ENCODE results near the gene ART3.
"Not testable (repeated sequence)": the region's sequence is repeated elsewhere in the genome, so short reads cannot be mapped to it uniquely, and the experiment has no call there.

Gene ART3, protein sequence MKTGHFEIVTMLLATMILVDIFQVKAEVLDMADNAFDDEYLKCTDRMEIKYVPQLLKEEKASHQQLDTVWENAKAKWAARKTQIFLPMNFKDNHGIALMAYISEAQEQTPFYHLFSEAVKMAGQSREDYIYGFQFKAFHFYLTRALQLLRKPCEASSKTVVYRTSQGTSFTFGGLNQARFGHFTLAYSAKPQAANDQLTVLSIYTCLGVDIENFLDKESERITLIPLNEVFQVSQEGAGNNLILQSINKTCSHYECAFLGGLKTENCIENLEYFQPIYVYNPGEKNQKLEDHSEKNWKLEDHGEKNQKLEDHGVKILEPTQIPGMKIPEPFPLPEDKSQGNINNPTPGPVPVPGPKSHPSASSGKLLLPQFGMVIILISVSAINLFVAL

DNA sequence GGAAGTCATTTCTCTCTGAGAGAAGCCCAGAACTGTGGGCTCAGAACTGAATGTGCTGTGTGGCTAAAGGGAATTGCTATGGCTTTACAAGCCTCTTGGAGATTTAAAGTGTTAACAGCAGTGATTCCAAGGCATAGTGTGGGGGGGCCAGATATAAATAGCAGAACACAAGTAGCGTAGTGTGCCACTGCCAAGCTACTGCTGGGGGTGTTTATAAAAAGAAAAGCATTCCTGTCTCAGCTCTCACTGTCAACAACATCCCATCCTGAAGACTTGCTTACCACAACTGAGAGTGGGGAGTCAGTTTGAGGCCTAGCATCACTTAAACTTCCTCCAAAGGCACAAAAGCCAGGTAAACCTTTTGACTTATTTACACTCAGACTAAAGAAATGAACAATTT is at the start of gene ART3:
ART3 (plus strand) TSS at position 242 of the 400 bp plus-strand sequence. CDS start 1,181 bp downstream, outside the sequence.
- DNase-seq: no peak

- no peak for DNase-seq
Measured at GRCh38 chr4:76028350-76028765, 46.2 kb upstream of the ART3 start.

- DNase-seq: no peak
Measured at GRCh38 chr4:76029300-76029699, 45.2 kb upstream of the ART3 start.

DNA sequence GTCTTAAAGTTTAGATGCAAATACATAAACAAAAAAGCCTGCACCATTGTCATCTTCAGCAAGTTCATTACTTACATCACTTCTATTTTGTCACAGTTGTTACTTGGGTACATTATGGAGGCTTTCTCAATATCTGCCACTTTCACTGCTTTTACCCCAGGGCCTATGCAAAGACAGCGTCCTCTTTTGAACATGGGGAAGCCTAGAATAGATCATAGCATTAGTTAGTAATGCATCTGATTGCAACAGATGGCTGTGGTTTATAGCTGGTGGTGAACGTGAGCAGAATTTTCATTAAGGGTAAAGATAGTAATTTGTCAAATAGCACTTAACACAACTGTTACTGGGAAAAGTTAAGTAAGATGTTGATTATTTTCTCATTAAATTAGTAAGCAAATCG is 39.4 kb upstream of the ART3 start:
- DNase-seq: no peak

DNA sequence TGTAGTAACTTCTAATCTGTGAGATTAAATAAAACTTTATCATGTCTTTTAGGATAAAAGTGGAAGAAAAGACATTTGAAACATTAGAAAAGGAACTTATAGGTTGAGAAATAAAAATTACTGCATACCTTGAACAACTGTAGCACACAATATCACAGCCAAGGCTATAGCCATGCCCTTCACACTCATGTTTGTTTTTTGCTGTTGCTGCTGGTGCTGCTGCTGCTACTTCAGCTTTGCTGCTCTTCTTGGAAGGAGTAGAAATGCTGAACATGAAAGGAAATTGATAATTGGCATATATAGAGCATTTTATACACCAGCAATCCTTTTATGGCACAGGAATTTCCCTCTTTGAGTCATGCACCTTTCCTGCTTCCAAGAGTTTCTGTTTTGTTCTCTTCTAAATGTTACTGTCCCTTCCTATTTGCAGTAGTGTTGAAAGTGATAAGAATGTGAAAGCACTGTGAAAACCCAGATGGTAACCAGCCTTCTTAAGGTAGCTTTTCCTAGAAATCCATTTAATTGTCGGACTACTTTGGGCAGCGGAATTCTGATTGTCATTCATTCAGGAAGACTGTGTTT is 38.6 kb upstream of the ART3 start, which contains the start of gene CXCL11:
CXCL11 (minus strand) TSS at position 272 of the 582 bp plus-strand sequence; CDS start at position 189, 83 bp downstream.
- DNase-seq: no peak

DNA sequence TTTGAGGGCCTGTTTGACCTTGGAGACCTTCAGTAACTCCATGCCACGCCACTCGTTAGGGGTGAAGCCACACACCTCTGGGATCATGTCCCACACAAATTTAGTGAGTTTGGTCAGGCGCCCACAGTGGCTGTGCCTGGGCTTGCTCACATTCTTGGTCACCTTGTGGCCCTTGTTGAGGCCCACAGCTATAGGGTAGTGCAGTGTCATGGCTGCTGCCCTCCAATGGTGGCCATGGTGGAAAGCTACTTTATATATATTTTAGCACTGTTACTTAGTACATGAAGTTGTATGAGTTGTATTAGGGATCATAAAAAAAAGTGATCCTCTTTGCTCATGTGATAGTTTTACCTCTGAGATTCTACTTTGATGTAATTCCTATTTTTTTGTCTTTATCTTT is 37.7 kb upstream of the ART3 start:
- no peak for DNase-seq

- DNase-seq: not testable (repeated sequence)
Measured at GRCh38 chr4:76042241-76042998, 32.1 kb upstream of the ART3 start.

DNA sequence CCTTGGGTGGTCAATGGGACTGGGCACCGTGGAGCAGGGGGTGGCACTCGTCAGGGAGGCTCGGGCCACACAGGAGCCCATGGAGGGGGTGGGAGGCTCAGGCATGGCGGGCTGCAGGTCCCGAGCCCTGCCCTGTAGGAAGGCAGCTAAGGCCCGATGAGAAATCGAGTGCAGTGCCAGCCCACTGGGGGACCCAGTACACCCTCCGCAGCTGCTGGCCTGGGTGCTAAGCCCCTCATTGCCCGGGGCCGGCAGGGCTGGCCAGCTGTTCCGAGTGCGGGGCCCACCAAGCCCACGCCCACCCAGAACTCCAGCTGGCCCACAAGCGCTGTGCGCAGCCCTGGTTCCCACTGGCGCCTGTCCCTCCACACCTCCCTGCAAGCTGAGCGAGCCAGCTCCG is 31.2 kb upstream of the ART3 start:
- DNase-seq: not testable (repeated sequence)

- DNase-seq: not testable (repeated sequence)
Measured at GRCh38 chr4:76044686-76045085, 29.8 kb upstream of the ART3 start.

- DNase-seq: not testable (repeated sequence)
Measured at GRCh38 chr4:76049860-76050416, 24.6 kb upstream of the ART3 start.

DNA sequence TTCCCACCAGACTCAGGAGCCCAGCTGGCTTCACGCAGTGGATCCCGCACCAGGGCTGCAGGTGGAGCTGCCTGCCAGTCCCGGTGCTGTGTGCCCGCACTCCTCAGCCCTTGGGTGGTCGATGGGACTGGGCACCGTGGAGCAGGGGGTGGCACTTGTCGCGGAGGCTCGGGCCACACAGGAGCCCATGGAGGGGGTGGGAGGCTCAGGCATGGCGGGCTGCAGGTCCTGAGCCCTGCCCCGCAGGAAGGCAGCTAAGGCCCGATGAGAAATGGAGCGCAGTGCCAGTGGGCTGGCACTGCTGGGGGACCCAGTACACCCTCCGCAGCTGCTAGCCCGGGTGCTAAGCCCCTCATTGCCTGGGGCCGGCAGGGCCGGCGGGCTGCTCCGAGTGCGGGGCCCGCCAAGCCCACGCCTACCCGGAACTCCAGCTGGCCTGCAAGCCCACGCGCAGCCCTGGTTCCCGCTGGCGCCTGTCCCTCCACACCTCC is 23.9 kb upstream of the ART3 start:
- DNase-seq: not testable (repeated sequence)

DNA sequence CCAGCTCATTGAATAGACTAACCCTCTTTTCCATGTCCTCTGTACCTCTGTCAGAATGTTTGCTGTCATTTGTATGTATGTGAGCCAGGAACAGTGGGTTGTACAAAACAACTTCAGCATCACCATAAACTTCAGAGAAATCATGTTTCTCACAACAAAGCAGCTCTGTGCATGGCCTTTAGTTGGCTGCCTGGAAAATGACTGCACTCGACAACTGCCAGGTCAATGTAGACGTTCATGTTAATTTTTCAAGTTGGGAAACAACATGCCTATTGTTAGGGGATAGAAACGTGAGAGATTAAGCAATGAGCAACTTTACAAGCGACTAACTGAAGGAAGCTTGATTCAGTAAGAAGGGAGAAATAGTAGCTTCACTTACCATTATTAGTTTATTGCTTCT is 20.8 kb upstream of the ART3 start:
- DNase-seq: no peak

- DNase-seq: no peak
Measured at GRCh38 chr4:76055016-76055415, 19.5 kb upstream of the ART3 start.

DNA sequence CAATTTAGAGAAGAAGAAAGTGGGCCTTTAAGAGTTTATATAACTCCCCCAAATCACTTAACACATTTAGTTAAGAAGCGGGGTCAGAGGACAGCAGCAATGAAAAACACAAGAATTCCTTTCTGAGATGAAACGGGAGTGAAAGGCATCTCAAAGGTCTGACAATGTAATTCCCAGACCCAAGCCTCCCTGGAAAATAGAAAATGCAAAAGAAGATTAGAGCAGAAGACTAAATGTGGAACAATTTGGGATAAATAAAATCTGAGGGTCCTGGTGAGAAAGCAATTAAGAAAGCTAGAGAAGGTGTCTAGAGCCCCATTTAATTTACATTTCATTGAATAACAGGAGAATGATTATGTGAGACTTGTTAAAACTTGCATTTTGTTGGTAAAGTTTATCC is 19.1 kb upstream of the ART3 start:
- DNase-seq: no peak

GRCh38 chr4:76058302-76058701 is 16.2 kb upstream of the ART3 start:
- DNase-seq: no peak

DNA sequence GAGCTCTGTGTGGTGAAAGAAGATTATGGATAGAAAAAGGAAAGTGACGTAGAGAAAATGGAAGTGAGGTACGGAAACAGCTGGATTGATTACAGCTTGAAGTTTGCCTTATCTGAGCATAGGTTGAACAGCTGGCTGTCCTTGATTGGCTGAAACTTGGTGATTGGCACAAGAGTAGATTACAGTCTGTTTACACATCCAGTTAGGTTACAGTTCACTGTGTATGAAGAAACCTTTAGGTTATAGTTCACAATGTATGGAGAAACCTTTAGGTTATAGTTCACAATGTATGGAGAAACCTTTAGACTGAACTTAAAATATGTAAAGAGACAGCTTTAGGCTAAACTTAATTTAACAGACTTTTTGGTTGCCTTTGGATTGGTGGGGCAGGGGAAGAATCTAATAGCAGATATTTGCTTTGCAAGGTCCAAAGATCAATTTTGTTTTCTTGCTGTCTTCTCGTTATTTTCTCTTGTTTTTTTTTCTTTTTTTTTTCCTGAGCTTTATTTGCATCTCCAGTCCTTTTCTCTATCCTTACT is 15.6 kb upstream of the ART3 start:
- no peak for DNase-seq

GRCh38 chr4:76059750-76060149 is 14.8 kb upstream of the ART3 start:
- no peak for DNase-seq

- no peak for DNase-seq
Measured at GRCh38 chr4:76060506-76060905, 14.0 kb upstream of the ART3 start.

GRCh38 chr4:76061421-76061820 is 13.1 kb upstream of the ART3 start:
- no peak for DNase-seq

GRCh38 chr4:76061982-76062381 is 12.5 kb upstream of the ART3 start:
- DNase-seq: no peak

DNA sequence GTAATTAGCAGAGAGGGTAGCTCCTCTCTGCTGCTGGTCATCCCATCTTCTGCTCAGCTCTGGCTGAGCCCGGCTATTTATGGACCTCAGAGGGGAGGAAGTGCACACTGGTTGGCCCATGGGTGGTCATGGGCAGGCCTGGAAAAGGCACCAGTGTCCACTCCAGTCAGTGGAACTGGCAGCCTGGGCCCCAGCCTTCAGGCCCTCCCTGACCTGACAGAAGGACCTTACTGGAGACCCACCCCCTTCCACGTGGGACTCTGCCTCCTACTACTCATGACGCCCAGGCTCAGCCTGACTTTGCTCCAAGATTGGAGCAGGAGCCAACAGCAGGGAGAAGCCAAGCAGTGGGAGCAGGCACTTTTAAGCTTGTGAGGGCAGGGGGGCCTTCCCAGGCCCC is 8.0 kb upstream of the ART3 start:
- no peak for DNase-seq

DNA sequence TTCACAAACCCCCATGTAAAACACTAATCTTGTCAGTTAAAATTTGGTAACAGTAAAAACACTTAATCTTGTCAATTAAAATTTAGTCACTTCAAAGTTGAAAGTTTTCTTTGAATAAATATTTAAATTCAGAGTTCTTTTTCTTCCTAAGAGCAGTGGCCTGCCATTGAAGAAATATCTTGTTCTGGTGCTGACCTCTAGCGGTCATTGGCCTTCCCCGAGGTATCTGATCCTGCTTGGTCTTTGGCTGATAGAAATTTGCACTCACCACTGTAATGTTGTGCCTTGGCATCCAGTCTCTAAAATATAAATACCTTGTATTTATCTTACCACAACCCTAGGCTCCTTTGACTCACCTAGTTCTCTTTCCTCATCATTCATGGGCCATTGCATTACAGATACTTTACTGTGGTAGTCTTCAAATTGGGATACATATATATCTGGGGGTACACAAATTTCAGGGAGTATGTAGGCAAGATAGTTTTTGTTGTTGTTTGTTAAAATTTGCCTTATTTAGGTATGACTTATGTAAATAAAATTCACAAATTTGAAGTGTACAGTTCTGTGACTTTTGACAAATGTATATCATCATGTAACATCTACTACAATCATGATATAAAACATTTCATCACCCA is 6.7 kb upstream of the ART3 start:
- peak; percentile 65 for DNase-seq
